ENCODE measurements around the gene DEFB131B. TPM values are rescaled to one million over a fixed set of nuclear protein-coding genes. Genes with fewer than 3 reads are reported as not detected.

DEFB131B gene
- total and polyA plus RNA-seq, 2 of the 8 experiments (the other 6 are each of a cell fraction or from before 2014, with no cell fraction given), result not detected

DNA sequence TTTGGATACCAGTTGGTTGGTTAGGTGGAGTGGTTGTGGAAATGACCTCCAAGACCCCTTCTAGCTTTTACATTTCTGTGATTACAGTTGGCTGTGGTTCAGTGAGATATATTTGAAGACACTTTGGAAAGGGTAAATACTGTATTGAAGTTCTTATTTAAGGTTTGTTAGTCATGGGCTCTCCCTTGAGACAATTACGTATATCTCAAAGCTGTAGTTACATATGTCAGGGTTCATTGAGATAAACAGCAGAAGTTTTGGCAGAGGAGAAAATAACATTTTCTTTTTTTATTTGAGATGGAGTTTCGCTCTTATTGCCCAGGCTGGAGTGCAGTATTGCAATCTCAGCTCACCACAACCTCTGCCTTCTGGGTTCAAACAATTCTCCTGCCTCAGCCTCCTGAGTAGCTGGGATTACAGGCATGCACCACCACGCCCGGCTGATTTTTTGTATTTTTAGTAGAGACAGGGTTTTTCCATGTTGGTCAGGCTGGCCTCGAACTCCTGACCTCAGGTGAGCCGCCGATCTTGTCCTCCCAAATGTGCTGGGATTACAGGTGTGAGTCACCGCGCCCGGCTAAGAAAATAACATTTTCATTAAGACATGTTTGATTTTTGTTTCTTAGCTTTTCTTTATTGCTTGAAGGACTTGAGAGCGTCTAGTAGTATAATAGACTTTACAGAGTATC, 52.4 kb downstream of the DEFB131B start:
- no peaks in the 10 kb centered on the region for H3K9me3 ChIP-seq (ENCODE audit: insufficient read depth in 2 of 2, low read depth in 1 of 2, low read length in 1 of 2)
- no peak for DNase-seq (ENCODE audit: low read depth in 1 of 2, low spot score in 2 of 2)
- no peak overlapping the region for H4K91ac ChIP-seq (replicated peaks; ENCODE audit: insufficient read length, low read length)
- H2AK5ac ChIP-seq (ENCODE audit: low read depth, low read length), result no peak overlapping the region
- H4K20me1 ChIP-seq (replicated peaks in 1 of 2; ENCODE audit: control insufficient read depth in 1 of 2, insufficient read depth in 2 of 2, low read length in 2 of 2), result peaks cover 10 to 11% of the 10 kb centered on the region in 2 experiments
- H3K4me2 ChIP-seq (ENCODE audit: insufficient read depth in 1 of 2, low read depth in 2 of 2, low read length in 2 of 2), result peak overlapping the region; percentile 68 to 73; a peak in 1 of 4 replicates
- no peak overlapping the region for H2BK15ac ChIP-seq (ENCODE audit: low read length)
- peaks cover 4% of the 10 kb centered on the region for H3K79me1 ChIP-seq (ENCODE audit: low read depth, low read length)
- peak overlapping the region in 2 of 4 experiments; percentile 76 to 82; a peak in 2 of 8 replicates for H3K4me3 ChIP-seq (ENCODE audit: extremely low read depth in 1 of 4, insufficient read depth in 2 of 4, low read depth in 3 of 4, low read length in 4 of 4)
- H3K23ac ChIP-seq (ENCODE audit: insufficient read length), result no peak overlapping the region
- H3K79me2 ChIP-seq (ENCODE audit: control insufficient read depth in 1 of 2, insufficient read depth in 2 of 2, low read length in 2 of 2), result peaks cover 23 to 72% of the 10 kb centered on the region in 2 experiments
- peaks cover 13% of the 10 kb centered on the region for H3K23me2 ChIP-seq (ENCODE audit: low read depth, low read length)
- ChIA-PET POLR2A (ENCODE audit: partially characterized antibody) (no interaction called here), CTCF (ENCODE audit: partially characterized antibody) (interaction anchor here (0.7 to 2.5 kb wide), 3 partner anchors 26 to 53 kb away, joined by 3 to 10 read pairs (median 6); no protein-coding TSS in a partner anchor)
- WGBS, 2 experiments (ENCODE audit: extremely low coverage in 1 of 2, insufficient coverage in 1 of 2, insufficient read length in 1 of 2, insufficient replicate concordance in 2 of 2, low coverage in 1 of 2, low lambda C conversion rate in 2 of 2, missing lambda C conversion rate in 1 of 2), result 85% methylated on average over 11 of the region's 11 CpGs; no CpG with 5 or more reads in 1 of the 2 experiments
- H2BK120ac ChIP-seq (replicated peaks; ENCODE audit: low read depth, low read length), result no peak overlapping the region
- H2BK12ac ChIP-seq (ENCODE audit: low read depth, low read length), result no peak overlapping the region
- no peaks in the 10 kb centered on the region for H3K27me3 ChIP-seq (replicated peaks in 1 of 4; ENCODE audit: control insufficient read depth in 3 of 4, extremely low read depth in 1 of 4, insufficient read depth in 3 of 4, low read length in 3 of 4)
- H2BK20ac ChIP-seq (ENCODE audit: low read length), result no peak overlapping the region
- H3K9ac ChIP-seq (replicated peaks in 1 of 4; ENCODE audit: extremely low read depth in 1 of 4, low read depth in 3 of 4, low read length in 3 of 4), result no peak overlapping the region
- no peak for FAIRE-seq
- no peak overlapping the region for H2BK5ac ChIP-seq (ENCODE audit: low read depth, low read length)
- peaks cover 0 to 4% (median 0%) of the 10 kb centered on the region in 4 experiments; a peak in 1 of 8 replicates for H3K36me3 ChIP-seq (ENCODE audit: control insufficient read depth in 2 of 4, insufficient read depth in 4 of 4, low read length in 3 of 4)
- H3K4me1 ChIP-seq (replicated peaks in 1 of 4; ENCODE audit: control insufficient read depth in 3 of 4, insufficient read depth in 4 of 4, low read length in 3 of 4), result peaks cover 0 to 4% (median 0%) of the 10 kb centered on the region in 4 experiments; a peak in 2 of 7 replicates
- H3K18ac ChIP-seq (ENCODE audit: extremely low read depth, low read length), result no peak overlapping the region
- no peak overlapping the region for H4K5ac ChIP-seq (ENCODE audit: insufficient read length, low read depth, low read length)
- no peak overlapping the region for H3K27ac ChIP-seq (ENCODE audit: low read depth, low read length)
- H3K4ac ChIP-seq (replicated peaks; ENCODE audit: insufficient read length, low read depth, low read length), result no peak overlapping the region
- no peak overlapping the region for H3K56ac ChIP-seq (replicated peaks; ENCODE audit: insufficient read length, low read depth, low read length)
- H2AFZ ChIP-seq (ENCODE audit: low read length), result no peak overlapping the region
- H4K8ac ChIP-seq (ENCODE audit: extremely low read depth, insufficient read depth, low read length), result no peak overlapping the region
- H3K14ac ChIP-seq (ENCODE audit: insufficient read length), result no peak overlapping the region
- TF ChIP-seq POU5F1 (IDR thresholded peaks at IDR 0.05; ENCODE audit: low read depth, low read length), result no peak
- no peak for TF ChIP-seq SIX5 (IDR thresholded peaks at IDR 0.05; ENCODE audit: low read depth, low read length)
- TF ChIP-seq SIN3A (conservative IDR thresholded peaks at IDR 0.05 in 1 of 2, IDR thresholded peaks at IDR 0.05 in 1 of 2; ENCODE audit: low read depth in 1 of 2, low read length in 2 of 2), result no peak
